Mucosa of rectum (tissue), 2 donors: Measurements from ENCODE around the gene RHOB.

Experiments
- H3K27ac ChIP-seq, 2 donors: one replicate each; pipeline ENCODE4 v1.7.0; 2013; ENCODE audit warnings: inconsistent platforms in 2 of 2, low read depth in 2 of 2, low read length in 2 of 2
- H3K27me3 ChIP-seq, 2 donors: one replicate each; pipeline ENCODE4 v1.7.0; 2013; ENCODE audit warnings: low read length in 2 of 2; ENCODE audit not compliant: control insufficient read depth in 2 of 2, insufficient read depth in 2 of 2
- H3K36me3 ChIP-seq, 2 donors: one replicate each; pipeline ENCODE4 v1.7.0; 2013; ENCODE audit warnings: low read length in 2 of 2; ENCODE audit not compliant: control insufficient read depth in 2 of 2, insufficient read depth in 2 of 2
- H3K4me1 ChIP-seq, 2 donors: one replicate each; pipeline ENCODE4 v1.7.0; 2013; ENCODE audit warnings: low read length in 2 of 2, mild to moderate bottlenecking in 1 of 2; ENCODE audit not compliant: control insufficient read depth in 2 of 2, insufficient read depth in 2 of 2
- H3K4me3 ChIP-seq, 2 donors: one replicate each; pipeline ENCODE4 v1.7.0; 2013; ENCODE audit warnings: low read length in 2 of 2
- H3K9ac ChIP-seq, 2 donors: one replicate each; pipeline ENCODE4 v1.7.0; 2013; ENCODE audit warnings: low read length in 2 of 2, low read depth in 1 of 2, mild to moderate bottlenecking in 1 of 2
- H3K9me3 ChIP-seq, 2 donors: one replicate each; pipeline ENCODE4 v1.7.0; 2013; ENCODE audit warnings: low read length in 2 of 2; ENCODE audit not compliant: control insufficient read depth in 2 of 2
- donor health status: healthy.
- donor health status: Normal muscosa, but diverticular disease.

RHOB gene

GRCh38 chr2:20474757-20475566 is 28.1 kb downstream of the RHOB start:
- no peaks in the 10 kb centered on the region for H3K9me3 ChIP-seq
- H3K27ac ChIP-seq = no peak overlapping the region
- no peaks in the 10 kb centered on the region for H3K4me1 ChIP-seq
- no peak overlapping the region for H3K9ac ChIP-seq
- H3K27me3 ChIP-seq = no peaks in the 10 kb centered on the region
- no peak overlapping the region for H3K4me3 ChIP-seq
- no peaks in the 10 kb centered on the region for H3K36me3 ChIP-seq

- no peak overlapping the region for H3K9ac ChIP-seq
- no peak overlapping the region for H3K4me3 ChIP-seq
- H3K27me3 ChIP-seq = no peaks in the 10 kb centered on the region
- no peaks in the 10 kb centered on the region for H3K4me1 ChIP-seq
- H3K9me3 ChIP-seq = no peaks in the 10 kb centered on the region
- H3K27ac ChIP-seq = no peak overlapping the region
- H3K36me3 ChIP-seq = no peaks in the 10 kb centered on the region
Measured at GRCh38 chr2:20475567-20475952, 28.7 kb downstream of the RHOB start.

GRCh38 chr2:20476481-20476880 is 29.6 kb downstream of the RHOB start:
- H3K27me3 ChIP-seq = no peaks in the 10 kb centered on the region
- no peaks in the 10 kb centered on the region for H3K36me3 ChIP-seq
- no peak overlapping the region for H3K9ac ChIP-seq
- no peaks in the 10 kb centered on the region for H3K9me3 ChIP-seq
- no peak overlapping the region for H3K27ac ChIP-seq
- no peak overlapping the region for H3K4me3 ChIP-seq
- H3K4me1 ChIP-seq = no peaks in the 10 kb centered on the region

GRCh38 chr2:20476950-20477349 is 30.1 kb downstream of the RHOB start:
- Histone ChIP-seq H3K4me1 (no peaks in the 10 kb centered on the region), H3K27ac (no peak overlapping the region), H3K36me3 (no peaks in the 10 kb centered on the region), H3K9ac (no peak overlapping the region), H3K9me3 (no peaks in the 10 kb centered on the region), H3K27me3 (no peaks in the 10 kb centered on the region), H3K4me3 (no peak overlapping the region)

GRCh38 chr2:20478961-20479360 is 32.1 kb downstream of the RHOB start:
- no peak overlapping the region for H3K9ac ChIP-seq
- H3K36me3 ChIP-seq = no peaks in the 10 kb centered on the region
- no peak overlapping the region for H3K4me3 ChIP-seq
- no peak overlapping the region for H3K27ac ChIP-seq
- no peaks in the 10 kb centered on the region for H3K9me3 ChIP-seq
- H3K27me3 ChIP-seq = no peaks in the 10 kb centered on the region
- no peaks in the 10 kb centered on the region for H3K4me1 ChIP-seq

GRCh38 chr2:20479835-20480234 is 33.0 kb downstream of the RHOB start:
- no peak overlapping the region for H3K4me3 ChIP-seq
- no peaks in the 10 kb centered on the region for H3K4me1 ChIP-seq
- H3K9ac ChIP-seq = no peak overlapping the region
- H3K36me3 ChIP-seq = no peaks in the 10 kb centered on the region
- no peak overlapping the region for H3K27ac ChIP-seq
- no peaks in the 10 kb centered on the region for H3K9me3 ChIP-seq
- no peaks in the 10 kb centered on the region for H3K27me3 ChIP-seq

GRCh38 chr2:20480913-20481312 is 34.0 kb downstream of the RHOB start:
- H3K27ac ChIP-seq = no peak overlapping the region
- H3K4me1 ChIP-seq = no peaks in the 10 kb centered on the region
- H3K36me3 ChIP-seq = no peaks in the 10 kb centered on the region

GRCh38 chr2:20481798-20482405 is 35.0 kb downstream of the RHOB start:
- H3K9me3 ChIP-seq = no peaks in the 10 kb centered on the region
- no peak overlapping the region for H3K4me3 ChIP-seq
- no peaks in the 10 kb centered on the region for H3K4me1 ChIP-seq
- H3K27ac ChIP-seq = no peak overlapping the region
- H3K36me3 ChIP-seq = no peaks in the 10 kb centered on the region
- no peak overlapping the region for H3K9ac ChIP-seq
- no peaks in the 10 kb centered on the region for H3K27me3 ChIP-seq

More at GRCh38 chr2:20480913-20481312, 34.0 kb downstream of the RHOB start:
- Histone ChIP-seq H3K27me3 (no peaks in the 10 kb centered on the region), H3K4me3 (no peak overlapping the region), H3K9me3 (no peaks in the 10 kb centered on the region), H3K9ac (no peak overlapping the region)

GRCh38 chr2:20482725-20483124 is 35.9 kb downstream of the RHOB start:
- no peaks in the 10 kb centered on the region for H3K4me1 ChIP-seq
- H3K9me3 ChIP-seq = no peaks in the 10 kb centered on the region
- H3K27me3 ChIP-seq = no peaks in the 10 kb centered on the region
- H3K27ac ChIP-seq = no peak overlapping the region
- H3K9ac ChIP-seq = no peak overlapping the region
- no peak overlapping the region for H3K4me3 ChIP-seq
- no peaks in the 10 kb centered on the region for H3K36me3 ChIP-seq

- H3K4me3 ChIP-seq = no peak overlapping the region
- no peaks in the 10 kb centered on the region for H3K4me1 ChIP-seq
- no peak overlapping the region for H3K27ac ChIP-seq
- no peaks in the 10 kb centered on the region for H3K9me3 ChIP-seq
- H3K27me3 ChIP-seq = no peaks in the 10 kb centered on the region
- no peak overlapping the region for H3K9ac ChIP-seq
- H3K36me3 ChIP-seq = no peaks in the 10 kb centered on the region
Measured at GRCh38 chr2:20483194-20483895, 36.5 kb downstream of the RHOB start.
